ENCODE measurements around the gene ISL2. TPM values are rescaled to one million over a fixed set of nuclear protein-coding genes. Genes with fewer than 3 reads are reported as not detected.

The ISL2 gene
- total and polyA plus RNA-seq, 9 of the 15 experiments (the other 6 are each of a cell fraction or from before 2014, with no cell fraction given), result 0.15 to 23.7 (median 4.0) TPM

GRCh38 chr15:76333720-76334437 lies 2.7 kb upstream of the ISL2 start (continued):
- TF ChIP-seq, protein P1, sequence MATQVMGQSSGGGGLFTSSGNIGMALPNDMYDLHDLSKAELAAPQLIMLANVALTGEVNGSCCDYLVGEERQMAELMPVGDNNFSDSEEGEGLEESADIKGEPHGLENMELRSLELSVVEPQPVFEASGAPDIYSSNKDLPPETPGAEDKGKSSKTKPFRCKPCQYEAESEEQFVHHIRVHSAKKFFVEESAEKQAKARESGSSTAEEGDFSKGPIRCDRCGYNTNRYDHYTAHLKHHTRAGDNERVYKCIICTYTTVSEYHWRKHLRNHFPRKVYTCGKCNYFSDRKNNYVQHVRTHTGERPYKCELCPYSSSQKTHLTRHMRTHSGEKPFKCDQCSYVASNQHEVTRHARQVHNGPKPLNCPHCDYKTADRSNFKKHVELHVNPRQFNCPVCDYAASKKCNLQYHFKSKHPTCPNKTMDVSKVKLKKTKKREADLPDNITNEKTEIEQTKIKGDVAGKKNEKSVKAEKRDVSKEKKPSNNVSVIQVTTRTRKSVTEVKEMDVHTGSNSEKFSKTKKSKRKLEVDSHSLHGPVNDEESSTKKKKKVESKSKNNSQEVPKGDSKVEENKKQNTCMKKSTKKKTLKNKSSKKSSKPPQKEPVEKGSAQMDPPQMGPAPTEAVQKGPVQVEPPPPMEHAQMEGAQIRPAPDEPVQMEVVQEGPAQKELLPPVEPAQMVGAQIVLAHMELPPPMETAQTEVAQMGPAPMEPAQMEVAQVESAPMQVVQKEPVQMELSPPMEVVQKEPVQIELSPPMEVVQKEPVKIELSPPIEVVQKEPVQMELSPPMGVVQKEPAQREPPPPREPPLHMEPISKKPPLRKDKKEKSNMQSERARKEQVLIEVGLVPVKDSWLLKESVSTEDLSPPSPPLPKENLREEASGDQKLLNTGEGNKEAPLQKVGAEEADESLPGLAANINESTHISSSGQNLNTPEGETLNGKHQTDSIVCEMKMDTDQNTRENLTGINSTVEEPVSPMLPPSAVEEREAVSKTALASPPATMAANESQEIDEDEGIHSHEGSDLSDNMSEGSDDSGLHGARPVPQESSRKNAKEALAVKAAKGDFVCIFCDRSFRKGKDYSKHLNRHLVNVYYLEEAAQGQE (IDR thresholded peaks at IDR 0.05; ENCODE audit: borderline replicate concordance), result peak; percentile 66; the same call in 1 of the 2 replicates
- TF ChIP-seq, protein P1 (CRISPR knock-in tag; IDR thresholded peaks at IDR 0.05; ENCODE audit: low read depth), result no peak
- no peak for TF ChIP-seq NCOR1 (IDR thresholded peaks at IDR 0.05)
- no peak for TF ChIP-seq ZNF75A (CRISPR knock-in tag; IDR thresholded peaks at IDR 0.05)
- TF ChIP-seq, protein P2, sequence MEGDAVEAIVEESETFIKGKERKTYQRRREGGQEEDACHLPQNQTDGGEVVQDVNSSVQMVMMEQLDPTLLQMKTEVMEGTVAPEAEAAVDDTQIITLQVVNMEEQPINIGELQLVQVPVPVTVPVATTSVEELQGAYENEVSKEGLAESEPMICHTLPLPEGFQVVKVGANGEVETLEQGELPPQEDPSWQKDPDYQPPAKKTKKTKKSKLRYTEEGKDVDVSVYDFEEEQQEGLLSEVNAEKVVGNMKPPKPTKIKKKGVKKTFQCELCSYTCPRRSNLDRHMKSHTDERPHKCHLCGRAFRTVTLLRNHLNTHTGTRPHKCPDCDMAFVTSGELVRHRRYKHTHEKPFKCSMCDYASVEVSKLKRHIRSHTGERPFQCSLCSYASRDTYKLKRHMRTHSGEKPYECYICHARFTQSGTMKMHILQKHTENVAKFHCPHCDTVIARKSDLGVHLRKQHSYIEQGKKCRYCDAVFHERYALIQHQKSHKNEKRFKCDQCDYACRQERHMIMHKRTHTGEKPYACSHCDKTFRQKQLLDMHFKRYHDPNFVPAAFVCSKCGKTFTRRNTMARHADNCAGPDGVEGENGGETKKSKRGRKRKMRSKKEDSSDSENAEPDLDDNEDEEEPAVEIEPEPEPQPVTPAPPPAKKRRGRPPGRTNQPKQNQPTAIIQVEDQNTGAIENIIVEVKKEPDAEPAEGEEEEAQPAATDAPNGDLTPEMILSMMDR (IDR thresholded peaks at IDR 0.05 in 2 of 3, conservative IDR thresholded peaks at IDR 0.05 in 1 of 3; ENCODE audit: insufficient read depth in 2 of 3, low read depth in 1 of 3, low read length in 3 of 3), result peak; percentile 70 to 78 (median 75)
- TF ChIP-seq KAT8 (IDR thresholded peaks at IDR 0.05; ENCODE audit: low read depth), result no peak
- TF ChIP-seq NFE2L1 (tag; IDR thresholded peaks at IDR 0.05; ENCODE audit: borderline replicate concordance, low read depth), result no peak
- no peak for TF ChIP-seq GABPB2 (CRISPR knock-in tag; conservative IDR thresholded peaks at IDR 0.05)
- TF ChIP-seq BCOR (IDR thresholded peaks at IDR 0.05), result no peak
- TF ChIP-seq ZNF134 (CRISPR knock-in tag; conservative IDR thresholded peaks at IDR 0.05), result no peak
- TF ChIP-seq ZNF263 (CRISPR knock-in tag; IDR thresholded peaks at IDR 0.05; ENCODE audit: borderline replicate concordance), result 0 out of 2 replicates have a peak, but pooled peaks have one; percentile 26
- TF ChIP-seq RNF2 (IDR thresholded peaks at IDR 0.05), result no peak
- no peak for TF ChIP-seq FOXP1 (CRISPR knock-in tag; IDR thresholded peaks at IDR 0.05)
- TF ChIP-seq, protein P3, sequence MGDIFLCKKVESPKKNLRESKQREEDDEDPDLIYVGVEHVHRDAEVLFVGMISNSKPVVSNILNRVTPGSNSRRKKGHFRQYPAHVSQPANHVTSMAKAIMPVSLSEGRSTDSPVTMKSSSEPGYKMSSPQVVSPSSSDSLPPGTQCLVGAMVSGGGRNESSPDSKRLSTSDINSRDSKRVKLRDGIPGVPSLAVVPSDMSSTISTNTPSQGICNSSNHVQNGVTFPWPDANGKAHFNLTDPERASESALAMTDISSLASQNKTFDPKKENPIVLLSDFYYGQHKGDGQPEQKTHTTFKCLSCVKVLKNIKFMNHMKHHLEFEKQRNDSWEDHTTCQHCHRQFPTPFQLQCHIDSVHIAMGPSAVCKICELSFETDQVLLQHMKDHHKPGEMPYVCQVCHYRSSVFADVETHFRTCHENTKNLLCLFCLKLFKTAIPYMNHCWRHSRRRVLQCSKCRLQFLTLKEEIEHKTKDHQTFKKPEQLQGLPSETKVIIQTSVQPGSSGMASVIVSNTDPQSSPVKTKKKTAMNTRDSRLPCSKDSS (IDR thresholded peaks at IDR 0.05; ENCODE audit: low read depth, partially characterized antibody), result no peak
